T-helper 2 cell (primary cell): ENCODE results near the gene GRIA4.

Experiments
- DNase-seq, 5 experiments: peaks; one replicate each; pipeline versions ENCODE4 v3.0.0 to v3.0.0-alpha.2; 2012 to 2022

Gene GRIA4

GRCh38 chr11:105793092-105793491, 183.2 kb downstream of the GRIA4 start:
- DNase-seq, result no peak

GRCh38 chr11:105799263-105799662, 189.4 kb downstream of the GRIA4 start:
- no peak for DNase-seq

GRCh38 chr11:105799728-105800462, 190.0 kb downstream of the GRIA4 start:
- no peak for DNase-seq

GRCh38 chr11:105802390-105802789, 192.5 kb downstream of the GRIA4 start:
- DNase-seq, result no peak

GRCh38 chr11:105811242-105811641, 201.4 kb downstream of the GRIA4 start:
- no peak for DNase-seq

GRCh38 chr11:105821372-105821771, 211.5 kb downstream of the GRIA4 start:
- no peak for DNase-seq

- DNase-seq, result no peak
Measured at GRCh38 chr11:105821781-105822180, 211.9 kb downstream of the GRIA4 start.

- DNase-seq, result no peak
Measured at GRCh38 chr11:105823495-105824033, 213.7 kb downstream of the GRIA4 start.

GRCh38 chr11:105824457-105825013, 214.7 kb downstream of the GRIA4 start:
- DNase-seq, result no peak

- no peak for DNase-seq
Measured at GRCh38 chr11:105825141-105825540, 215.3 kb downstream of the GRIA4 start.

GRCh38 chr11:105827906-105828305, 218.0 kb downstream of the GRIA4 start:
- no peak for DNase-seq

GRCh38 chr11:105829084-105829483, 219.2 kb downstream of the GRIA4 start:
- DNase-seq, result no peak

GRCh38 chr11:105834461-105834860, 224.6 kb downstream of the GRIA4 start:
- DNase-seq, result no peak

GRCh38 chr11:105838668-105839384, 229.0 kb downstream of the GRIA4 start:
- DNase-seq, result no peak

- no peak for DNase-seq
Measured at GRCh38 chr11:105840391-105840790, 230.5 kb downstream of the GRIA4 start.

GRCh38 chr11:105852403-105852802, 242.5 kb downstream of the GRIA4 start:
- no peak for DNase-seq

GRCh38 chr11:105854269-105854668, 244.4 kb downstream of the GRIA4 start:
- DNase-seq, result no peak

- no peak for DNase-seq
Measured at GRCh38 chr11:105856954-105857353, 247.1 kb downstream of the GRIA4 start.

GRCh38 chr11:105857728-105858127, 247.9 kb downstream of the GRIA4 start:
- no peak for DNase-seq

- no peak for DNase-seq
Measured at GRCh38 chr11:105858841-105859240, 249.0 kb downstream of the GRIA4 start.

- no peak for DNase-seq
Measured at GRCh38 chr11:105860105-105860504, 250.2 kb downstream of the GRIA4 start.

- no peak for DNase-seq
Measured at GRCh38 chr11:105861225-105861624, 251.4 kb downstream of the GRIA4 start.

- DNase-seq, result peak in 1 of 5 experiments; percentile 13
Measured at GRCh38 chr11:105862736-105863367, 253.0 kb downstream of the GRIA4 start.
